ENCODE results near the gene PDCL3. TPM values are rescaled to one million over a fixed set of nuclear protein-coding genes. Genes with fewer than 3 reads are reported as not detected.
A peak's percentile ranks its signal among the peaks of the same experiment; 100 is the strongest.

The PDCL3 gene
- total and polyA plus RNA-seq, 8 donors: 7.2 to 32.2 (median 21.3) TPM; not detected in 1

- Histone ChIP-seq H3K36me3 (no peaks in the 10 kb centered on the region), H3K9me3 (no peaks in the 10 kb centered on the region), H3K4me3 (no peak overlapping the region), H3K27me3 (peaks cover 0 to 7% (median 0%) of the 10 kb centered on the region in 3 donors), H3K4me1 (peaks cover 0 to 9% (median 0%) of the 10 kb centered on the region in 4 donors), H3K27ac (no peak overlapping the region)
- DNase-seq: peak; percentile 58 to 88
- intact Hi-C loops (cut with DNase I; ENCODE audit: low total_unique reads): loop anchor here (5.0 kb wide), 1 partner anchor 372 kb away; no protein-coding TSS in a partner anchor
- TF ChIP-seq POLR2AphosphoS5 (IDR thresholded peaks at IDR 0.05) (peak in 1 of 3 donors; percentile 12), POLR2A (IDR thresholded peaks at IDR 0.05) (no peak)
- TF ChIP-seq, protein P1, sequence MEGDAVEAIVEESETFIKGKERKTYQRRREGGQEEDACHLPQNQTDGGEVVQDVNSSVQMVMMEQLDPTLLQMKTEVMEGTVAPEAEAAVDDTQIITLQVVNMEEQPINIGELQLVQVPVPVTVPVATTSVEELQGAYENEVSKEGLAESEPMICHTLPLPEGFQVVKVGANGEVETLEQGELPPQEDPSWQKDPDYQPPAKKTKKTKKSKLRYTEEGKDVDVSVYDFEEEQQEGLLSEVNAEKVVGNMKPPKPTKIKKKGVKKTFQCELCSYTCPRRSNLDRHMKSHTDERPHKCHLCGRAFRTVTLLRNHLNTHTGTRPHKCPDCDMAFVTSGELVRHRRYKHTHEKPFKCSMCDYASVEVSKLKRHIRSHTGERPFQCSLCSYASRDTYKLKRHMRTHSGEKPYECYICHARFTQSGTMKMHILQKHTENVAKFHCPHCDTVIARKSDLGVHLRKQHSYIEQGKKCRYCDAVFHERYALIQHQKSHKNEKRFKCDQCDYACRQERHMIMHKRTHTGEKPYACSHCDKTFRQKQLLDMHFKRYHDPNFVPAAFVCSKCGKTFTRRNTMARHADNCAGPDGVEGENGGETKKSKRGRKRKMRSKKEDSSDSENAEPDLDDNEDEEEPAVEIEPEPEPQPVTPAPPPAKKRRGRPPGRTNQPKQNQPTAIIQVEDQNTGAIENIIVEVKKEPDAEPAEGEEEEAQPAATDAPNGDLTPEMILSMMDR (IDR thresholded peaks at IDR 0.05): peak in 3 of 7 experiments; percentile 28 to 42 (median 35)
- WGBS, 5 donors: 19 to 23% (median 22%) methylated on average over 13 of the region's 13 CpGs
Measured at GRCh38 chr2:100610381-100610831, 47.6 kb downstream of the PDCL3 start.

DNA sequence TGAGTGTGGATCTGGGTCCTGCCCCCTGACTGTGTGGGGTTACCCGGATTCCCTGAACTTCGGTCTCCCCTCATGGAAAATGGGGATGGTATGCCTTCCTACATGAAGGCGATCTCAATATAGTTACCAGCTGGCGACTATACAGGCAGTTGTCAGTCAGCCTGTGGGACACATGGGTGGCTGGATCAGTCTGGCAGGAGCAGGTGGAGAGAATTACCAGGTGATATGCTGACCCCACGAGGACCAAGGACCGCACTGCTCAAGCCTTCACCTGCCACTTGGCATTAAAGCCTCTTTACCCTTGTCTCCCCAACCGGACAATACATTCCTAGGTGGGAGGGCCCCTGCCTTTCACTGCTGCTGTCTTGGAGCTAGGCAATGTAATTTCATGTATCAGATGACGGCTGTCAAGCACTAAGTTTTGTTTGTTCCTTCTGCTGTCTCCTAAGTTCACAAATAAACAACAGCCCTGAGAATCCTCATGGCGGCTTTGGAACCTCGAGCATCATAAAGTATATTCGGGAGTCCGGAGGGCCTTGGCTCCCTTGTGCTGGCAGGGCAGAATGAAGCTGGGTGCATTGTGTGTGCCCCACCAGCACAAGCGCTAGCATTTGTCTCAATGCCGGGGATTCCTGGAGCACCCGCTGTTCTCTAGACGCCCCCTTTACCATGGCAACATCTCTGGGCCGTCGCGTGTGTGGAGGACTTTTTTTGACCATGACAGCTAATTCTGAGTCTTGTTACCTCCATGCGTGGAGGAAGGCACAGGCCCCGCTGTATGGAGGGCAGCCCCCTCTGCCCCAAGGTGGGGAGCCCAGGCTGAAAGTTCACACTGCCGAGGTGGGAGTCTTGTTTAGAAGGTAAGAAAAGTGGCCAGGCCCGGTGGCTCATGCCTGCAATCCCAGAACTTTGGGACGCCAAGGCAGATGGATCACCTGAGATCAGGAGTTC, 48.6 kb downstream of the PDCL3 start:
- Histone ChIP-seq H3K36me3 (no peaks in the 10 kb centered on the region), H3K9me3 (no peaks in the 10 kb centered on the region), H3K4me3 (no peak overlapping the region), H3K27ac (no peak overlapping the region), H3K27me3 (peaks cover 0 to 7% (median 0%) of the 10 kb centered on the region in 3 donors), H3K4me1 (peaks cover 0 to 7% (median 0%) of the 10 kb centered on the region in 4 donors)
- 86 to 91% (median 88%) methylated on average over 21 to 24 of the region's 24 CpGs for WGBS, 5 donors
- TF ChIP-seq, protein P1 (IDR thresholded peaks at IDR 0.05): no peak
- TF ChIP-seq POLR2A (IDR thresholded peaks at IDR 0.05) (no peak), EP300 (IDR thresholded peaks at IDR 0.05) (no peak), POLR2AphosphoS5 (IDR thresholded peaks at IDR 0.05) (no peak)
- DNase-seq: no peak
- intact Hi-C loops (cut with DNase I; ENCODE audit: low total_unique reads): loop anchor here (5.0 kb wide), 1 partner anchor 371 kb away; no protein-coding TSS in a partner anchor

- H3K27me3 ChIP-seq: peaks cover 0 to 7% (median 0%) of the 10 kb centered on the region in 3 donors
- TF ChIP-seq, protein P1 (IDR thresholded peaks at IDR 0.05): no peak
- TF ChIP-seq POLR2A (IDR thresholded peaks at IDR 0.05): no peak
- no peak for TF ChIP-seq EP300 (IDR thresholded peaks at IDR 0.05)
- no peak for TF ChIP-seq POLR2AphosphoS5 (IDR thresholded peaks at IDR 0.05)
- intact Hi-C loops (cut with DNase I; ENCODE audit: low total_unique reads): loop anchor here (5.0 kb wide), 1 partner anchor 370 kb away; no protein-coding TSS in a partner anchor
- H3K27ac ChIP-seq: no peak overlapping the region
- no peaks in the 10 kb centered on the region for H3K4me1 ChIP-seq
- no peak overlapping the region for H3K4me3 ChIP-seq
- DNase-seq: no peak
- no peaks in the 10 kb centered on the region for H3K36me3 ChIP-seq
- 87 to 93% (median 89%) methylated on average over 9 of the region's 9 CpGs for WGBS, 5 donors
- H3K9me3 ChIP-seq: no peaks in the 10 kb centered on the region
Measured at GRCh38 chr2:100612388-100613000, 49.7 kb downstream of the PDCL3 start.

DNA sequence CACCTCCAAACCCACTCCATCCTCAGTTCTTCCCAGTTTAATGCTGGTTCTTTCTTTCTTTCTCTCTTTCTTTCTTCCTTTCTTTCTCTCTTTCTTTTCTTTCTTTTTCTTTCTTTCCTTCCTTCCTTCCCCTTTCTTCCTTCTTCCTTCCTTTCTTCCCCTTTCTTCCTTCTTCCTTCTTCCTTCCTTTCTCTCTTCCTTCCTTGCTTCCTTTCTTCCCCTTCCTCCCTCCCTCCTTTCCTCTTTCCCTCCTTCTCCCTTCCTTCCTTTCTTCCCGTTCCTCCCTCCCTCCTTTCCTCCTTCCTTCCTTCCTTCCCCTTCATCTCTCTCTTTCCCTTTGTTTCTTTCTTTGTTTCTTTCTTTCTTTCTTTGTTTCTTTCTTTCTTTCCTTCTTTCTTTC, 50.9 kb downstream of the PDCL3 start:
- Histone ChIP-seq H3K27me3 (peaks cover 0 to 7% (median 0%) of the 10 kb centered on the region in 3 donors), H3K36me3 (no peaks in the 10 kb centered on the region), H3K9me3 (no peaks in the 10 kb centered on the region), H3K4me1 (no peaks in the 10 kb centered on the region), H3K27ac (no peak overlapping the region), H3K4me3 (no peak overlapping the region)
- WGBS, 5 donors: 60 to 90% (median 80%) methylated on average over 1 of the region's 1 CpG
- DNase-seq: no peak
- TF ChIP-seq POLR2AphosphoS5 (IDR thresholded peaks at IDR 0.05) (no peak), EP300 (IDR thresholded peaks at IDR 0.05) (no peak), POLR2A (IDR thresholded peaks at IDR 0.05) (no peak)
- TF ChIP-seq, protein P1 (IDR thresholded peaks at IDR 0.05): no peak
- intact Hi-C loops (cut with DNase I; ENCODE audit: low total_unique reads): loop anchor here (5.0 kb wide), 1 partner anchor 369 kb away; no protein-coding TSS in a partner anchor
